Neural crest cell (in vitro differentiated cells): ENCODE results near the gene MYL9. TPM values are rescaled to one million over a fixed set of nuclear protein-coding genes. Genes with fewer than 3 reads are reported as not detected.
"Not testable (repeated sequence)": the region's sequence is repeated elsewhere in the genome, so short reads cannot be mapped to it uniquely, and the experiment has no call there.

Source experiments
- DNase-seq: peaks from one replicate; pipeline ENCODE4 v3.0.0; 2021; ENCODE audit warnings: low read depth, mixed read lengths, low spot score
- H3K27ac Mint-ChIP-seq: one replicate; pipeline ENCODE4 v1.8.0; 2021; ENCODE audit warnings: mild to moderate bottlenecking, mixed read lengths; ENCODE audit not compliant: unreplicated experiment
- H3K27me3 Mint-ChIP-seq: 2 replicates; pipeline ENCODE4 v1.8.0; 2021; ENCODE audit warnings: low read depth, mild to moderate bottlenecking, mixed read lengths
- H3K36me3 Mint-ChIP-seq: 2 replicates; pipeline ENCODE4 v1.8.0; 2021; ENCODE audit warnings: low read depth, mild to moderate bottlenecking, mixed read lengths
- H3K4me1 Mint-ChIP-seq: 2 replicates; pipeline ENCODE4 v1.8.0; 2021; ENCODE audit warnings: mixed read lengths
- H3K4me3 Mint-ChIP-seq: one replicate; pipeline ENCODE4 v1.8.0; 2021; ENCODE audit warnings: mild to moderate bottlenecking, mixed read lengths
- H3K9me3 Mint-ChIP-seq: 2 replicates; pipeline ENCODE4 v1.8.0; 2021; ENCODE audit warnings: mixed read lengths
- CTCF ChIP-seq: fragments of 200-600 bp; sonication (generic); conservative IDR thresholded peaks from 2 replicates; pipeline ENCODE4 v1.5.0; 2021; ENCODE audit warnings: antibody characterized with exemption, mild to moderate bottlenecking
- total RNA-seq: library from RNA; stranded (reverse); gene quantifications from 2 replicates; pipeline ENCODE4 v1.2.1, GENCODE V29; 2021

Gene MYL9
- total RNA-seq, 1 donor from 2014 or later = 19.8 TPM

DNA sequence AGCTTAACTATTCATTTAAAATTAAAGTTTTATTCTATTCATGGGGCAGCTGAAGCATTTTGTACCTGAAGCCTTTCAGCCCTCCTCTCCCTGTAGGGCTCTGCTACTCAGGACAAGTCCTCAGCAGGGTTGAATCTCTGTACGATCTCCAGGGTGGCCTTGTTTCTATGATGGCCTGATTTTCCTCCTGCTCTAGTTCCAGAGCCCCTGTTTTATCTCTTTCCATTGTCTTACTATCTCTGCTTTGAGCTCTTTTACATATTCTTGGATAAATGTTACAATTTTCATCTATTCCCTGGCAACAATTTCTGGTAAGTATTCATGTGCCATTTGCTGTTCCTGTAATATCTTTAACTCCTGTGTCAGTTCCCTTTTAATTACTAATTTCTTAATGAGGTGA, 19.8 kb upstream of the MYL9 start:
- no peaks in the 10 kb centered on the region for H3K9me3 Mint-ChIP-seq
- H3K27ac Mint-ChIP-seq = no peak overlapping the region
- no peaks in the 10 kb centered on the region for H3K4me1 Mint-ChIP-seq
- H3K27me3 Mint-ChIP-seq = no peaks in the 10 kb centered on the region
- no peak for DNase-seq
- peaks cover 12% of the 10 kb centered on the region for H3K36me3 Mint-ChIP-seq
- no peak overlapping the region for H3K4me3 Mint-ChIP-seq
- no peak for TF ChIP-seq CTCF

- H3K9me3 Mint-ChIP-seq, DNase-seq, H3K27me3 Mint-ChIP-seq, H3K27ac Mint-ChIP-seq, H3K4me1 Mint-ChIP-seq, H3K4me3 Mint-ChIP-seq: not testable (repeated sequence)
- peaks cover 15% of the 10 kb centered on the region for H3K36me3 Mint-ChIP-seq
These were observed 18.9 kb upstream of the MYL9 start for GRCh38 chr20:36522412-36522811.

- no peak for TF ChIP-seq CTCF
- no peak overlapping the region for H3K4me3 Mint-ChIP-seq
These were observed 18.0 kb upstream of the MYL9 start for GRCh38 chr20:36523341-36523740.

GRCh38 chr20:36525620-36526365, 15.5 kb upstream of the MYL9 start:
- Mint-ChIP-seq H3K27ac (no peak overlapping the region), H3K36me3 (peaks cover 15% of the 10 kb centered on the region), H3K9me3 (no peaks in the 10 kb centered on the region), H3K4me1 (no peaks in the 10 kb centered on the region), H3K4me3 (no peak overlapping the region), H3K27me3 (no peaks in the 10 kb centered on the region)
- DNase-seq = no peak
- no peak for TF ChIP-seq CTCF

More at GRCh38 chr20:36523341-36523740, 18.0 kb upstream of the MYL9 start:
- Mint-ChIP-seq H3K27ac (no peak overlapping the region), H3K9me3 (no peaks in the 10 kb centered on the region), H3K4me1 (no peaks in the 10 kb centered on the region), H3K27me3 (no peaks in the 10 kb centered on the region), H3K36me3 (peaks cover 15% of the 10 kb centered on the region)
- no peak for DNase-seq

- Mint-ChIP-seq H3K36me3 (peaks cover 17% of the 10 kb centered on the region), H3K4me3 (no peak overlapping the region), H3K27ac (no peak overlapping the region), H3K4me1 (no peaks in the 10 kb centered on the region), H3K9me3 (no peaks in the 10 kb centered on the region), H3K27me3 (no peaks in the 10 kb centered on the region)
- DNase-seq = no peak
- TF ChIP-seq CTCF = no peak
These were observed 14.8 kb upstream of the MYL9 start for GRCh38 chr20:36526521-36527011.

- TF ChIP-seq CTCF = no peak
- Mint-ChIP-seq H3K27me3 (no peaks in the 10 kb centered on the region), H3K9me3 (no peaks in the 10 kb centered on the region), H3K36me3 (peaks cover 17% of the 10 kb centered on the region), H3K27ac (no peak overlapping the region), H3K4me1 (no peaks in the 10 kb centered on the region), H3K4me3 (no peak overlapping the region)
- DNase-seq = no peak
These were observed 13.8 kb upstream of the MYL9 start for GRCh38 chr20:36527331-36528125.
